ENCODE results near the gene CPEB4.

The CPEB4 gene

DNA sequence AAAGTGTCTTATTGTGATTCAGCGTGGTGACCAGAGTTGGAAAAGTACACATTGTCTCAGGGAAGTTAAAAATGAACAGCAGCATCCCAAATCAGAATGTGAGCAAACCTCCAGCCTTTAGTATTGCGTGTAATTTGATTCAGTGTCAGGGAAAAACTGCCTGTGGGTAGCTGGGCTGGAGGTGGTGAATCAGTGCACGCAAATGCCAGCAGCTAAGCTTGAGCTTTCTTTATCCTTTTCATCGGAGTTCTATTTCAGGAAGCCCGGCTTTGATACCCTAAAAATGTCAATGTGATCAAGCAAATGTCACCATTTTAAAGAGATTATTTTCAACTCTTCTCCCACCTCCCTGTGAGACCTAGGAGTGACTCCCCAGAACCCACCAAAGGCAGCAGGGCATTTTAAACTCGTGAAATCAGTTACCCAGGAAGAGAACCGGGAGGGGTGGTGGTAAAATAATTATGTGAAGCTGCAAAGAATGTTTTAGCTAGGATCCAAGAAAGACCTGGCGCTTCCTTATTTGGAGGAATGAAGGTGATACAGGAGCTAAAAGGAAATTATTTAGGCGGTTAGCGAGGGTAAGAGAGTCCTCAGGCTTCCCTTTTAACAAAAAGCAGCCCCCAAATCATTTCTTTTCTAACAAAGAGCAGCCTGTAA, 75.2 kb downstream of the CPEB4 start:
- Histone ChIP-seq H3K36me3 (no peaks in the 10 kb centered on the region), H3K27ac (no peak overlapping the region), H3K27me3 (ENCODE audit: insufficient read depth, low read depth, severe bottlenecking) (no peaks in the 10 kb centered on the region), H3K9me3 (ENCODE audit: severe bottlenecking) (no peaks in the 10 kb centered on the region), H3K4me3 (ENCODE audit: low read depth, low read length) (no peak overlapping the region)
- TF ChIP-seq, protein P1, sequence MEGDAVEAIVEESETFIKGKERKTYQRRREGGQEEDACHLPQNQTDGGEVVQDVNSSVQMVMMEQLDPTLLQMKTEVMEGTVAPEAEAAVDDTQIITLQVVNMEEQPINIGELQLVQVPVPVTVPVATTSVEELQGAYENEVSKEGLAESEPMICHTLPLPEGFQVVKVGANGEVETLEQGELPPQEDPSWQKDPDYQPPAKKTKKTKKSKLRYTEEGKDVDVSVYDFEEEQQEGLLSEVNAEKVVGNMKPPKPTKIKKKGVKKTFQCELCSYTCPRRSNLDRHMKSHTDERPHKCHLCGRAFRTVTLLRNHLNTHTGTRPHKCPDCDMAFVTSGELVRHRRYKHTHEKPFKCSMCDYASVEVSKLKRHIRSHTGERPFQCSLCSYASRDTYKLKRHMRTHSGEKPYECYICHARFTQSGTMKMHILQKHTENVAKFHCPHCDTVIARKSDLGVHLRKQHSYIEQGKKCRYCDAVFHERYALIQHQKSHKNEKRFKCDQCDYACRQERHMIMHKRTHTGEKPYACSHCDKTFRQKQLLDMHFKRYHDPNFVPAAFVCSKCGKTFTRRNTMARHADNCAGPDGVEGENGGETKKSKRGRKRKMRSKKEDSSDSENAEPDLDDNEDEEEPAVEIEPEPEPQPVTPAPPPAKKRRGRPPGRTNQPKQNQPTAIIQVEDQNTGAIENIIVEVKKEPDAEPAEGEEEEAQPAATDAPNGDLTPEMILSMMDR (IDR thresholded peaks at IDR 0.05; ENCODE audit: low read depth, low read length) = no peak
- DNase-seq = no peak

DNA sequence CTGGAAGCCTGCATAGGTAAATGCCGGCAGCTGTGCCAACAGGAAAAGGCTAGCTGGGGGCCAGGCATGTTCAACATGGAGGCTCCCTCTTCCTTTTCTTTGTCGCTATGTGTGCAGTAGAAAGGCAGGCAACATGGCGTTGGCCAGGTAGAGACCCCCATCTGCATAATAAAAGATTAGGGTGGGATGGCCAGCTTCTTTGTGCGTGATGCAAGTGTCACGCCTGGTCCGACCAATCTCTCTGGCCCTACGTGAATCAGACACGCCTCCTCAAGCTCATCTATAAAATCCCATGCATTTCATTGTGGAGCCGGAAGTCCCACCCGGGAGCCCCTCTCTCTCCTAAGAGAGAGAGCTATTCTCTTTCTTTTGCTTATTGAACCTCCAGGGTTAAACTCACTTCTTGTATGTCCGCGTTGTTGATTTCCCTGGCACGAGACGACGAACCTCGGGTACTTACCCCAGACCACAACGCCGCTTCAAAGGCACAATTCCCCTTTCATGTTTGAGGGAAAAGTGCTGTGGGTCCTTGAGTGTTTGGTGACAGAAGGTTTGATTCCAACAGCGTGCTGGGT, 75.8 kb downstream of the CPEB4 start:
- H3K27me3 ChIP-seq (ENCODE audit: insufficient read depth, low read depth, severe bottlenecking) = no peaks in the 10 kb centered on the region
- no peaks in the 10 kb centered on the region for H3K9me3 ChIP-seq (ENCODE audit: severe bottlenecking)
- H3K4me3 ChIP-seq (ENCODE audit: low read depth, low read length) = no peak overlapping the region
- no peak for DNase-seq
- no peak overlapping the region for H3K27ac ChIP-seq
- TF ChIP-seq, protein P1 (IDR thresholded peaks at IDR 0.05; ENCODE audit: low read depth, low read length) = no peak
- H3K36me3 ChIP-seq = no peaks in the 10 kb centered on the region

DNA sequence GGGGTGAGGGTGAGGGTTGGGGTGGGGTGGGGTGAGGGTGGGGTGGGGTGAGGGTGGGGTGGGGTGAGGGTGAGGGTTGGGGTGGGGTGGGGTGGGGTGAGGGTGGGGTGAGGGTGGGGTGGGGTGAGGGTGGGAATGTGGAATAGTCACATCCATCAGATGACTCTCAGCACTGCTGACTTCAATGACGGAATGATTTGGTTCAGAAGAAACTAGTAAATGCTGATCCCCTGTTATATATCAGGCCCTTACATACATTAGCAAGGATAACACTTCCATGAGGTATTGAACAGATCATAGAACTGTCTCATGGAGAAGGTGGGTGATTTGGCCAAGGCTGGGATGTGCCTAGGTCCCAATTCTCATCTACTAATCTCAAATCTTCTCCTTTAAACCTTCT, 76.4 kb downstream of the CPEB4 start:
- Histone ChIP-seq H3K4me3 (ENCODE audit: low read depth, low read length) (no peak overlapping the region), H3K36me3 (no peaks in the 10 kb centered on the region), H3K27me3 (ENCODE audit: insufficient read depth, low read depth, severe bottlenecking) (no peaks in the 10 kb centered on the region), H3K9me3 (ENCODE audit: severe bottlenecking) (no peaks in the 10 kb centered on the region), H3K27ac (no peak overlapping the region)
- DNase-seq = no peak
- TF ChIP-seq, protein P1 (IDR thresholded peaks at IDR 0.05; ENCODE audit: low read depth, low read length) = no peak

DNA sequence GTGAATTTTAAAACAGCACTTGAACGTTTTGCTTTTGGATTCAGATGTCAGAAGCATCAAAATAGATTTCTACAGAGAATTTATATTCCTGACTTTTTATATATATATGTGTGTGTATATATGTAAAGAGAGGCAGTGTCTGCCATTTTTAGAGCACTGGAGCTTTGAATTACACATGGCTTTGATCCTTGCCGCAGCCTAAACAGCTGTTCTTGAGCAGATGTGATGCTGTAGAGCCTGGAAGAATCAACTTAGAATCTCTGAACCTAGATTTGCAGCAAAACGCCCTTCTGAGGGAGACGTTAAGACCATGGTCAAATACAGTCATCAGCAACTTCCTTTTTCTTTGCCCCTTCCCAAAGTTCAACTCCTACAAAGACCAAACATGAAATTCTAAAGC, 79.1 kb downstream of the CPEB4 start:
- Histone ChIP-seq H3K9me3 (ENCODE audit: severe bottlenecking) (no peaks in the 10 kb centered on the region), H3K27ac (no peak overlapping the region), H3K27me3 (ENCODE audit: insufficient read depth, low read depth, severe bottlenecking) (no peaks in the 10 kb centered on the region), H3K36me3 (no peaks in the 10 kb centered on the region), H3K4me3 (ENCODE audit: low read depth, low read length) (no peak overlapping the region)
- no peak for DNase-seq
- TF ChIP-seq, protein P1 (IDR thresholded peaks at IDR 0.05; ENCODE audit: low read depth, low read length) = no peak

DNA sequence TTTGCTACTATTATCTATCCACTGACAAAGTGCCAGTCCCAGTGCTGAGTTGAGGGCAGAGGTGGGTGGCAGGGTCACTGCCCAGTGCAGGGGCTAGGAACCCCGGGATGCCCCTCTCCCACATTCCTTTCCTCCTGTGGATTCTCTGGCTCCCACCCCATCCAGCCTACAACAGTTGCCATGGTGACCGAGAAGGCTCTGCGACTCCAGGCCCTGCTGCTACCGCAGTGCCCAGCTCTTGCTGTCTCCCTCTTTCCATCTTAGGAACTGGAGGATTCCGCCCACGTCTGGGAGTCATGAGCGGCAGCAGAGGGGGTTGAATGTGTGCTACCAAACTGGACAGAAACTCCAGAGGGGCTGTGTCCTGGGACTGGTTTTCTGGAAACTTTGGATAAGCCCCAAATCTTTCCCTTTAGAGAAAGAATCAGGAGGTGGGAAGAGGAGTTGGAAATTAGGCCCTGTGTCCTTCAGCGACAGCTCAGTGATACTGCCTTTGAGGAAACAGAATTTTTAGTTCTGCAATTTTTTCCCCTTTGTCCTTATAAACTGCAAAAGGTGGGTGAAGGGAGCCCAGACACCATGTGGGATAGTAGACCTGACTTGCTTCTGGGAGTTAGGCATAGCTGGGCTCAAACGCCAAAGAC, 80.1 kb downstream of the CPEB4 start:
- Histone ChIP-seq H3K9me3 (ENCODE audit: severe bottlenecking) (no peaks in the 10 kb centered on the region), H3K27me3 (ENCODE audit: insufficient read depth, low read depth, severe bottlenecking) (no peaks in the 10 kb centered on the region), H3K4me3 (ENCODE audit: low read depth, low read length) (no peak overlapping the region), H3K36me3 (no peaks in the 10 kb centered on the region), H3K27ac (no peak overlapping the region)
- TF ChIP-seq, protein P1 (IDR thresholded peaks at IDR 0.05; ENCODE audit: low read depth, low read length) = no peak
- no peak for DNase-seq

Data from WERI-Rb-1 (cell line).